Measurements from ENCODE around the gene APEH.

The APEH gene

GRCh38 chr3:49673715-49674496 lies at the start of gene APEH:
APEH (plus strand) TSS chr3:49674351; CDS start chr3:49674402, 51 bp downstream.
- Histone ChIP-seq H3K9me3 (ENCODE audit: low read length) (no peaks in the 10 kb centered on the region), H3K27me3 (ENCODE audit: insufficient read depth, low read length) (no peaks in the 10 kb centered on the region), H2AFZ (ENCODE audit: low read depth, low read length) (peak within 1 kb of the TSS; percentile 42), H3K4me1 (ENCODE audit: insufficient read depth, low read length) (peaks cover 13% of the 10 kb centered on the region), H3K4me3 (ENCODE audit: low read length) (peak within 1 kb of the TSS; percentile 77), H3K36me3 (ENCODE audit: insufficient read depth, low read length) (peaks cover 36% of the 10 kb centered on the region)

- no peak overlapping the region for H3K4me3 ChIP-seq (ENCODE audit: low read length)
These were observed 49.1 kb upstream of the APEH start for GRCh38 chr3:49625071-49625470.

DNA sequence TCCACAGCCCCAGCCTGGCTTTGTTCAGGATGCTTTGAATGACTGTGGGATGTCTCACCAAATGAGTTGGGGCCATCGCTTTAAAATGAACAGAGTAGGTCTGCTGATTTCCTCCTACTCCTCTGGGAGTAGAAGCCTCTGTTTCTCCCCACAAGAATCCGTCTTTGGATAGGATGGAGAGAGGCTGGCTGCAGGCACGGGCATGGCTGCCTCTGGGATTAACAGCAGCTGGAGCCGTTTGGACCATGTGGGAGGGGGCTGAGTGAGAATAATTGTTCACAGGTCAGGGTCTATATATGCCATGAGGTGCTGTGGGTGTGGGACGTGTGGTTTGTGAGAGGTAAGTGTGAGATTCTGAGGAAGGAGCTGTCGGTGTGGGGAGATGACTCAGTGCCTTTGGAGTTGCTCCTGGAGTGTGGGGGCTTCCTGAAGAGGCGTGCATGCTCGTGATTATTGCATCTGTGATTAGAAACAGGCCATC lies 48.0 kb upstream of the APEH start:
- Histone ChIP-seq H3K4me1 (ENCODE audit: insufficient read depth, low read length) (no peaks in the 10 kb centered on the region), H3K27me3 (ENCODE audit: insufficient read depth, low read length) (no peaks in the 10 kb centered on the region), H3K9me3 (ENCODE audit: low read length) (peaks cover 5% of the 10 kb centered on the region), H2AFZ (ENCODE audit: low read depth, low read length) (no peak overlapping the region), H3K36me3 (ENCODE audit: insufficient read depth, low read length) (peaks cover 41% of the 10 kb centered on the region), H3K4me3 (ENCODE audit: low read length) (no peak overlapping the region)

More at GRCh38 chr3:49625071-49625470, 49.1 kb upstream of the APEH start:
- no peaks in the 10 kb centered on the region for H3K27me3 ChIP-seq (ENCODE audit: insufficient read depth, low read length)
- H3K4me1 ChIP-seq (ENCODE audit: insufficient read depth, low read length), result no peaks in the 10 kb centered on the region
- peaks cover 2% of the 10 kb centered on the region for H3K9me3 ChIP-seq (ENCODE audit: low read length)
- no peak overlapping the region for H2AFZ ChIP-seq (ENCODE audit: low read depth, low read length)
- H3K36me3 ChIP-seq (ENCODE audit: insufficient read depth, low read length), result peaks cover 36% of the 10 kb centered on the region

GRCh38 chr3:49626796-49627195 lies 47.4 kb upstream of the APEH start:
- H3K27me3 ChIP-seq (ENCODE audit: insufficient read depth, low read length), result no peaks in the 10 kb centered on the region
- no peak overlapping the region for H2AFZ ChIP-seq (ENCODE audit: low read depth, low read length)
- peaks cover 9% of the 10 kb centered on the region for H3K9me3 ChIP-seq (ENCODE audit: low read length)
- H3K4me1 ChIP-seq (ENCODE audit: insufficient read depth, low read length), result no peaks in the 10 kb centered on the region
- no peak overlapping the region for H3K4me3 ChIP-seq (ENCODE audit: low read length)
- H3K36me3 ChIP-seq (ENCODE audit: insufficient read depth, low read length), result peaks cover 45% of the 10 kb centered on the region

DNA sequence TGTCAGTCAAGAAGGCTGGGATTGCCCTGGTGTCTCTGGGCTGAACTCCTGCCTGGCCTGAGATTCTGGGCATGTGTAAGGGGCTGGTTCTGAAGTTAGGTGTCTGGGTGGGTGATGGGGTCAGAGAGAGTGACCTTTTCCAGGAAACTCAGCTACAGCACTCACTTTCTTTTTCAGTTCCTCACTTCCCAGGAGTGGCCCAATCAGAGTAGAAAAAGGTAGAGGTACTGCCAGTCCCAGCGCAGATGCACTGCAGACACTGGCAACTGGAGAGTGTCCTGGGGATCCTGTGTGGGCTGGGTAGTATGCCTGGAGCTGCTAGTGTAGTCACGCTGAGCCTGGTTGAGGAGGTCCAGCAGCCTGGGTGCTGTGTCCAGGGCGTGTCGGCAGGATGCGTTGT lies 46.5 kb upstream of the APEH start:
- no peak overlapping the region for H3K4me3 ChIP-seq (ENCODE audit: low read length)
- H3K9me3 ChIP-seq (ENCODE audit: low read length), result peaks cover 9% of the 10 kb centered on the region
- no peaks in the 10 kb centered on the region for H3K27me3 ChIP-seq (ENCODE audit: insufficient read depth, low read length)
- no peak overlapping the region for H2AFZ ChIP-seq (ENCODE audit: low read depth, low read length)
- no peaks in the 10 kb centered on the region for H3K4me1 ChIP-seq (ENCODE audit: insufficient read depth, low read length)
- peaks cover 45% of the 10 kb centered on the region for H3K36me3 ChIP-seq (ENCODE audit: insufficient read depth, low read length)

- Histone ChIP-seq H3K36me3 (ENCODE audit: insufficient read depth, low read length) (peaks cover 45% of the 10 kb centered on the region), H3K4me3 (ENCODE audit: low read length) (no peak overlapping the region), H3K9me3 (ENCODE audit: low read length) (peaks cover 9% of the 10 kb centered on the region), H3K27me3 (ENCODE audit: insufficient read depth, low read length) (no peaks in the 10 kb centered on the region), H3K4me1 (ENCODE audit: insufficient read depth, low read length) (no peaks in the 10 kb centered on the region), H2AFZ (ENCODE audit: low read depth, low read length) (no peak overlapping the region)
These were observed 45.9 kb upstream of the APEH start for GRCh38 chr3:49628249-49628648.

DNA sequence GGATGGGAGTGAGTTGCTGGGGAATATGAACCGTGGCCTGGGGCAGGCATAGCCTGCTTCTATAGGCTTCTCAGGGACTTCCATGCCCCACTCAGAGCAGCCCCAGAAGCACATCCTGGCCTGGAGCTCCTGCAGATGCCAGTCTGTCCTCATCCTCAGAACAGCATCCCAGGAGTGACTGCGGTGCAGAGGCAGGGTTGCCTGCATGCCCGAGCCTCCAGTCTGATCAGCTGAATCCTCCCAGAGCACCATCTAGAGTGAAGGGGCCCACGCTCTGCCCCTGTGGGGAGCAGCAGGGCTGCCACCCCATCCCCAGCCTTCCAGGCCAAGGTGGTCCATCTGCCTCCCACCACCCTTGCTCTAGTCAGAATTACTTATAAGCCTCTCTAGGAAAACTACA lies 44.7 kb upstream of the APEH start:
- Histone ChIP-seq H3K4me3 (ENCODE audit: low read length) (no peak overlapping the region), H3K4me1 (ENCODE audit: insufficient read depth, low read length) (no peaks in the 10 kb centered on the region), H3K36me3 (ENCODE audit: insufficient read depth, low read length) (peaks cover 45% of the 10 kb centered on the region), H2AFZ (ENCODE audit: low read depth, low read length) (no peak overlapping the region), H3K9me3 (ENCODE audit: low read length) (peaks cover 9% of the 10 kb centered on the region), H3K27me3 (ENCODE audit: insufficient read depth, low read length) (no peaks in the 10 kb centered on the region)

- H3K36me3 ChIP-seq (ENCODE audit: insufficient read depth, low read length), result peaks cover 43% of the 10 kb centered on the region
- peaks cover 9% of the 10 kb centered on the region for H3K9me3 ChIP-seq (ENCODE audit: low read length)
- H3K4me3 ChIP-seq (ENCODE audit: low read length), result no peak overlapping the region
- no peak overlapping the region for H2AFZ ChIP-seq (ENCODE audit: low read depth, low read length)
- H3K4me1 ChIP-seq (ENCODE audit: insufficient read depth, low read length), result no peaks in the 10 kb centered on the region
- no peaks in the 10 kb centered on the region for H3K27me3 ChIP-seq (ENCODE audit: insufficient read depth, low read length)
These were observed 44.3 kb upstream of the APEH start for GRCh38 chr3:49629866-49630265.

GRCh38 chr3:49630784-49631183 lies 43.4 kb upstream of the APEH start:
- H3K36me3 ChIP-seq (ENCODE audit: insufficient read depth, low read length), result peaks cover 34% of the 10 kb centered on the region
- H3K4me1 ChIP-seq (ENCODE audit: insufficient read depth, low read length), result no peaks in the 10 kb centered on the region
- H3K27me3 ChIP-seq (ENCODE audit: insufficient read depth, low read length), result no peaks in the 10 kb centered on the region
- no peak overlapping the region for H2AFZ ChIP-seq (ENCODE audit: low read depth, low read length)
- H3K4me3 ChIP-seq (ENCODE audit: low read length), result no peak overlapping the region
- peaks cover 7% of the 10 kb centered on the region for H3K9me3 ChIP-seq (ENCODE audit: low read length)

GRCh38 chr3:49634736-49635135 lies 39.4 kb upstream of the APEH start:
- no peak overlapping the region for H2AFZ ChIP-seq (ENCODE audit: low read depth, low read length)
- peaks cover 7% of the 10 kb centered on the region for H3K9me3 ChIP-seq (ENCODE audit: low read length)
- no peak overlapping the region for H3K4me3 ChIP-seq (ENCODE audit: low read length)
- H3K27me3 ChIP-seq (ENCODE audit: insufficient read depth, low read length), result no peaks in the 10 kb centered on the region
- H3K36me3 ChIP-seq (ENCODE audit: insufficient read depth, low read length), result peaks cover 9% of the 10 kb centered on the region
- H3K4me1 ChIP-seq (ENCODE audit: insufficient read depth, low read length), result no peaks in the 10 kb centered on the region

GRCh38 chr3:49636883-49637609 lies 37.1 kb upstream of the APEH start:
- Histone ChIP-seq H3K36me3 (ENCODE audit: insufficient read depth, low read length) (no peaks in the 10 kb centered on the region), H3K4me1 (ENCODE audit: insufficient read depth, low read length) (no peaks in the 10 kb centered on the region), H3K9me3 (ENCODE audit: low read length) (no peaks in the 10 kb centered on the region), H3K4me3 (ENCODE audit: low read length) (no peak overlapping the region), H2AFZ (ENCODE audit: low read depth, low read length) (no peak overlapping the region), H3K27me3 (ENCODE audit: insufficient read depth, low read length) (no peaks in the 10 kb centered on the region)

DNA sequence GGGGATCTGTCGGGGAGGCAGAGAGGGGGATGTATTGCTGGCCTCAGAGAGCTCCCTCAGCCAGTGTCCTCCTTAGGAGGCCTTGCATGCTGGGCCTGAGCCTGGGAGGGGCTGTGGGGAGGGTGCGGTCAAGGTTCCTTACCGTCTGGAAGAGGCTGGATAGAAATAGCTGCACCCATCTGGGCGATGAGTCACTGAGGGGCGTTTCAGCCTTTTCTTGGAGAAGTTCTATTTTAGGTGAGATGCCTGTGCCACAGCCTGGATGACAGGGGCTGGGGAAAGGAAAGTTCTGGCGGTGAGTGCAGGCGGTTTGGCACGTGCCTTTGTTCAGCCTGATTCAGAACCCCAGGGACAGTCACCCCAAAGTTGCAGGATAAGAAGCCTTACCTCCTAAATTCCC lies 35.7 kb upstream of the APEH start:
- no peak overlapping the region for H2AFZ ChIP-seq (ENCODE audit: low read depth, low read length)
- no peaks in the 10 kb centered on the region for H3K9me3 ChIP-seq (ENCODE audit: low read length)
- H3K4me3 ChIP-seq (ENCODE audit: low read length), result no peak overlapping the region
- H3K27me3 ChIP-seq (ENCODE audit: insufficient read depth, low read length), result no peaks in the 10 kb centered on the region
- peaks cover 7% of the 10 kb centered on the region for H3K36me3 ChIP-seq (ENCODE audit: insufficient read depth, low read length)
- no peaks in the 10 kb centered on the region for H3K4me1 ChIP-seq (ENCODE audit: insufficient read depth, low read length)

- Histone ChIP-seq H3K9me3 (ENCODE audit: low read length) (no peaks in the 10 kb centered on the region), H2AFZ (ENCODE audit: low read depth, low read length) (no peak overlapping the region), H3K4me3 (ENCODE audit: low read length) (no peak overlapping the region), H3K4me1 (ENCODE audit: insufficient read depth, low read length) (no peaks in the 10 kb centered on the region), H3K36me3 (ENCODE audit: insufficient read depth, low read length) (peaks cover 13% of the 10 kb centered on the region), H3K27me3 (ENCODE audit: insufficient read depth, low read length) (no peaks in the 10 kb centered on the region)
These were observed 34.6 kb upstream of the APEH start for GRCh38 chr3:49639551-49639950.

All from neuron (in vitro differentiated cells).